ENCODE data around the gene LRRC34.
A peak's percentile ranks its signal among the peaks of the same experiment; 100 is the strongest.

The LRRC34 gene

GRCh38 chr3:169764882-169765612, 47.7 kb downstream of the LRRC34 start, which contains the start of gene TERC:
TERC (minus strand) TSS chr3:169765060.
- peak; percentile 91 to 93 for DNase-seq

GRCh38 chr3:169764312-169764881, 48.3 kb downstream of the LRRC34 start:
- DNase-seq, result peak; percentile 92 to 94

GRCh38 chr3:169760479-169760878, 52.2 kb downstream of the LRRC34 start:
- no peak for DNase-seq

GRCh38 chr3:169759256-169759655, 53.4 kb downstream of the LRRC34 start:
- peak; percentile 71 to 80 for DNase-seq

- no peak for DNase-seq
Observed at GRCh38 chr3:169758359-169758994, 54.2 kb downstream of the LRRC34 start.

GRCh38 chr3:169755488-169755887, 57.2 kb downstream of the LRRC34 start:
- no peak for DNase-seq

GRCh38 chr3:169754711-169755110, 58.0 kb downstream of the LRRC34 start:
- no peak for DNase-seq

- no peak for DNase-seq
Observed at GRCh38 chr3:169751875-169752274, 60.8 kb downstream of the LRRC34 start.

GRCh38 chr3:169750665-169751064, 62.0 kb downstream of the LRRC34 start:
- DNase-seq, result no peak

GRCh38 chr3:169748670-169749069, 64.0 kb downstream of the LRRC34 start:
- DNase-seq, result no peak

- peak; percentile 14 to 24 for DNase-seq
Observed at GRCh38 chr3:169746924-169747323, 65.8 kb downstream of the LRRC34 start.

- DNase-seq, result no peak
Observed at GRCh38 chr3:169744366-169745054, 68.2 kb downstream of the LRRC34 start.
